ENCODE results near the gene RNLS.

Gene RNLS

DNA sequence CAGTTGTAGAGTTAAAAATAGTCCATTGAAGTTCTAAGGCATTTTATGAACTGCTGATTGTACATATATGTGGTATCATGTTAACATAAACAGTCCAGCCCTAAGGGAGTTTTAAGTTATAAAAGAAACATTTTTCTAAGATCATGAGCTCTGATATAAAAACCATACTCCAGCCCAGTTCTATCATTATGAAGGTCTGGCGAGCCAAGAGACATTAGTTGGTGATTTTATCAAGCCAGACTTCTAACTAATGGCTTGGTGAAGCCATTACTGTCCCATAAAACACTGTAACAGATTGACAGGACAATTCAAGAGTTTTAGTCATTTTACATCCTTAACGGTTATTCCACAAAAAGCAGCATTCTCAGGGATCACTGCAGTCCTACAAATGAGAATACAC lies 221.6 kb downstream of the RNLS start:
- no peaks in the 10 kb centered on the region for H3K9me3 ChIP-seq (ENCODE audit: control insufficient read depth, insufficient read depth, low read depth, low read length)
- peak overlapping the region; percentile 41 for H3K27ac ChIP-seq (ENCODE audit: extremely low read depth, low read depth, low read length)
- no peak overlapping the region for H3K4me3 ChIP-seq (ENCODE audit: low read depth, low read length)
- POLR2A ChIA-PET, result no interaction called here
- peaks cover 12% of the 10 kb centered on the region for H3K4me1 ChIP-seq (ENCODE audit: control insufficient read depth, insufficient read depth, low read length)
- H3K36me3 ChIP-seq (ENCODE audit: control insufficient read depth in 2 of 2, insufficient read depth in 1 of 2, low read length in 2 of 2), result no peaks in the 10 kb centered on the region
- CTCF ChIA-PET, result no interaction called here
- TF ChIP-seq ZNF19 (tag by site-specific recombination; IDR thresholded peaks at IDR 0.05; ENCODE audit: low read depth) (no peak), BCL11B (tag by site-specific recombination; IDR thresholded peaks at IDR 0.05; ENCODE audit: low read depth) (no peak), TCF7L2 (IDR thresholded peaks at IDR 0.05; ENCODE audit: borderline replicate concordance, low read depth, low read length) (peak; percentile 85; the same call in 1 of the 2 replicates), ZNF23 (tag by site-specific recombination; IDR thresholded peaks at IDR 0.05; ENCODE audit: borderline replicate concordance) (no peak), KLF16 (tag by site-specific recombination; IDR thresholded peaks at IDR 0.05) (no peak), KLF10 (tag by site-specific recombination; IDR thresholded peaks at IDR 0.05) (0 out of 2 replicates have a peak, but pooled peaks have one; percentile 15), ZNF202 (tag by site-specific recombination; IDR thresholded peaks at IDR 0.05; ENCODE audit: borderline replicate concordance) (no peak), ZBTB7A (tag by site-specific recombination; IDR thresholded peaks at IDR 0.05; ENCODE audit: low read depth) (no peak), REPIN1 (tag by site-specific recombination; IDR thresholded peaks at IDR 0.05; ENCODE audit: low read depth) (no peak), ZNF626 (tag by site-specific recombination; IDR thresholded peaks at IDR 0.05) (no peak), HOXA7 (CRISPR knock-in tag; IDR thresholded peaks at IDR 0.05; ENCODE audit: borderline replicate concordance) (no peak), ZNF510 (tag by site-specific recombination; IDR thresholded peaks at IDR 0.05; ENCODE audit: insufficient replicate concordance) (no peak), SCRT1 (tag by site-specific recombination; IDR thresholded peaks at IDR 0.05; ENCODE audit: borderline replicate concordance) (no peak), IKZF3 (tag by site-specific recombination; IDR thresholded peaks at IDR 0.05) (peak; percentile 13; the same call in 1 of the 2 replicates), ZNF596 (tag by site-specific recombination; IDR thresholded peaks at IDR 0.05) (no peak), ZNF354C (tag by site-specific recombination; IDR thresholded peaks at IDR 0.05; ENCODE audit: borderline replicate concordance, low read depth) (no peak), KLF1 (tag by site-specific recombination; IDR thresholded peaks at IDR 0.05) (no peak), WT1 (tag by site-specific recombination; IDR thresholded peaks at IDR 0.05) (peak; percentile 91), TRIM28 (IDR thresholded peaks at IDR 0.05; ENCODE audit: borderline replicate concordance, low read length) (0 out of 2 replicates have a peak, but pooled peaks have one; percentile 35), ZNF707 (tag by site-specific recombination; IDR thresholded peaks at IDR 0.05) (no peak), PRDM1 (tag by site-specific recombination; IDR thresholded peaks at IDR 0.05) (no peak), GLI2 (tag by site-specific recombination; IDR thresholded peaks at IDR 0.05; ENCODE audit: borderline replicate concordance, low read depth) (no peak)
- TF ChIP-seq, protein P1, sequence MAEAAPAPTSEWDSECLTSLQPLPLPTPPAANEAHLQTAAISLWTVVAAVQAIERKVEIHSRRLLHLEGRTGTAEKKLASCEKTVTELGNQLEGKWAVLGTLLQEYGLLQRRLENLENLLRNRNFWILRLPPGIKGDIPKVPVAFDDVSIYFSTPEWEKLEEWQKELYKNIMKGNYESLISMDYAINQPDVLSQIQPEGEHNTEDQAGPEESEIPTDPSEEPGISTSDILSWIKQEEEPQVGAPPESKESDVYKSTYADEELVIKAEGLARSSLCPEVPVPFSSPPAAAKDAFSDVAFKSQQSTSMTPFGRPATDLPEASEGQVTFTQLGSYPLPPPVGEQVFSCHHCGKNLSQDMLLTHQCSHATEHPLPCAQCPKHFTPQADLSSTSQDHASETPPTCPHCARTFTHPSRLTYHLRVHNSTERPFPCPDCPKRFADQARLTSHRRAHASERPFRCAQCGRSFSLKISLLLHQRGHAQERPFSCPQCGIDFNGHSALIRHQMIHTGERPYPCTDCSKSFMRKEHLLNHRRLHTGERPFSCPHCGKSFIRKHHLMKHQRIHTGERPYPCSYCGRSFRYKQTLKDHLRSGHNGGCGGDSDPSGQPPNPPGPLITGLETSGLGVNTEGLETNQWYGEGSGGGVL (tag by site-specific recombination; IDR thresholded peaks at IDR 0.05), result no peak
- TF ChIP-seq, protein P2, sequence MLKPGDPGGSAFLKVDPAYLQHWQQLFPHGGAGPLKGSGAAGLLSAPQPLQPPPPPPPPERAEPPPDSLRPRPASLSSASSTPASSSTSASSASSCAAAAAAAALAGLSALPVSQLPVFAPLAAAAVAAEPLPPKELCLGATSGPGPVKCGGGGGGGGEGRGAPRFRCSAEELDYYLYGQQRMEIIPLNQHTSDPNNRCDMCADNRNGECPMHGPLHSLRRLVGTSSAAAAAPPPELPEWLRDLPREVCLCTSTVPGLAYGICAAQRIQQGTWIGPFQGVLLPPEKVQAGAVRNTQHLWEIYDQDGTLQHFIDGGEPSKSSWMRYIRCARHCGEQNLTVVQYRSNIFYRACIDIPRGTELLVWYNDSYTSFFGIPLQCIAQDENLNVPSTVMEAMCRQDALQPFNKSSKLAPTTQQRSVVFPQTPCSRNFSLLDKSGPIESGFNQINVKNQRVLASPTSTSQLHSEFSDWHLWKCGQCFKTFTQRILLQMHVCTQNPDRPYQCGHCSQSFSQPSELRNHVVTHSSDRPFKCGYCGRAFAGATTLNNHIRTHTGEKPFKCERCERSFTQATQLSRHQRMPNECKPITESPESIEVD (tag by site-specific recombination; IDR thresholded peaks at IDR 0.05), result peak; percentile 84
- TF ChIP-seq, protein P3, sequence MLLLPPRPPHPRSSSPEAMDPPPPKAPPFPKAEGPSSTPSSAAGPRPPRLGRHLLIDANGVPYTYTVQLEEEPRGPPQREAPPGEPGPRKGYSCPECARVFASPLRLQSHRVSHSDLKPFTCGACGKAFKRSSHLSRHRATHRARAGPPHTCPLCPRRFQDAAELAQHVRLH (tag by site-specific recombination; IDR thresholded peaks at IDR 0.05), result 0 out of 2 replicates have a peak, but pooled peaks have one; percentile 11
- TF ChIP-seq, protein P4, sequence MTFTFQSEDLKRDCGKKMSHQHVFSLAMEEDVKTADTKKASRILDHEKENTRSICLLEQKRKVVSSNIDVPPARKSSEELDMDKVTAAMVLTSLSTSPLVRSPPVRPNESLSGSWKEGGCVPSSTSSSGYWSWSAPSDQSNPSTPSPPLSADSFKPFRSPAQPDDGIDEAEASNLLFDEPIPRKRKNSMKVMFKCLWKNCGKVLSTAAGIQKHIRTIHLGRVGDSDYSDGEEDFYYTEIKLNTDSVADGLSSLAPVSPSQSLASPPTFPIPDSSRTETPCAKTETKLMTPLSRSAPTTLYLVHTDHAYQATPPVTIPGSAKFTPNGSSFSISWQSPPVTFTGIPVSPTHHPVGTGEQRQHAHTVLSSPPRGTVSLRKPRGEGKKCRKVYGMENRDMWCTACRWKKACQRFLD (tag by site-specific recombination; IDR thresholded peaks at IDR 0.05), result no peak
- TF ChIP-seq, protein P5, sequence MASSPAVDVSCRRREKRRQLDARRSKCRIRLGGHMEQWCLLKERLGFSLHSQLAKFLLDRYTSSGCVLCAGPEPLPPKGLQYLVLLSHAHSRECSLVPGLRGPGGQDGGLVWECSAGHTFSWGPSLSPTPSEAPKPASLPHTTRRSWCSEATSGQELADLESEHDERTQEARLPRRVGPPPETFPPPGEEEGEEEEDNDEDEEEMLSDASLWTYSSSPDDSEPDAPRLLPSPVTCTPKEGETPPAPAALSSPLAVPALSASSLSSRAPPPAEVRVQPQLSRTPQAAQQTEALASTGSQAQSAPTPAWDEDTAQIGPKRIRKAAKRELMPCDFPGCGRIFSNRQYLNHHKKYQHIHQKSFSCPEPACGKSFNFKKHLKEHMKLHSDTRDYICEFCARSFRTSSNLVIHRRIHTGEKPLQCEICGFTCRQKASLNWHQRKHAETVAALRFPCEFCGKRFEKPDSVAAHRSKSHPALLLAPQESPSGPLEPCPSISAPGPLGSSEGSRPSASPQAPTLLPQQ (tag by site-specific recombination; IDR thresholded peaks at IDR 0.05), result no peak
- TF ChIP-seq, protein P6, sequence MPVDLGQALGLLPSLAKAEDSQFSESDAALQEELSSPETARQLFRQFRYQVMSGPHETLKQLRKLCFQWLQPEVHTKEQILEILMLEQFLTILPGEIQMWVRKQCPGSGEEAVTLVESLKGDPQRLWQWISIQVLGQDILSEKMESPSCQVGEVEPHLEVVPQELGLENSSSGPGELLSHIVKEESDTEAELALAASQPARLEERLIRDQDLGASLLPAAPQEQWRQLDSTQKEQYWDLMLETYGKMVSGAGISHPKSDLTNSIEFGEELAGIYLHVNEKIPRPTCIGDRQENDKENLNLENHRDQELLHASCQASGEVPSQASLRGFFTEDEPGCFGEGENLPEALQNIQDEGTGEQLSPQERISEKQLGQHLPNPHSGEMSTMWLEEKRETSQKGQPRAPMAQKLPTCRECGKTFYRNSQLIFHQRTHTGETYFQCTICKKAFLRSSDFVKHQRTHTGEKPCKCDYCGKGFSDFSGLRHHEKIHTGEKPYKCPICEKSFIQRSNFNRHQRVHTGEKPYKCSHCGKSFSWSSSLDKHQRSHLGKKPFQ (tag by site-specific recombination; IDR thresholded peaks at IDR 0.05), result 0 out of 2 replicates have a peak, but pooled peaks have one; percentile 28
- TF ChIP-seq, protein P7, sequence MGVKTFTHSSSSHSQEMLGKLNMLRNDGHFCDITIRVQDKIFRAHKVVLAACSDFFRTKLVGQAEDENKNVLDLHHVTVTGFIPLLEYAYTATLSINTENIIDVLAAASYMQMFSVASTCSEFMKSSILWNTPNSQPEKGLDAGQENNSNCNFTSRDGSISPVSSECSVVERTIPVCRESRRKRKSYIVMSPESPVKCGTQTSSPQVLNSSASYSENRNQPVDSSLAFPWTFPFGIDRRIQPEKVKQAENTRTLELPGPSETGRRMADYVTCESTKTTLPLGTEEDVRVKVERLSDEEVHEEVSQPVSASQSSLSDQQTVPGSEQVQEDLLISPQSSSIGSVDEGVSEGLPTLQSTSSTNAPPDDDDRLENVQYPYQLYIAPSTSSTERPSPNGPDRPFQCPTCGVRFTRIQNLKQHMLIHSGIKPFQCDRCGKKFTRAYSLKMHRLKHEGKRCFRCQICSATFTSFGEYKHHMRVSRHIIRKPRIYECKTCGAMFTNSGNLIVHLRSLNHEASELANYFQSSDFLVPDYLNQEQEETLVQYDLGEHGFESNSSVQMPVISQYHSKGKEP (tag by site-specific recombination; IDR thresholded peaks at IDR 0.05), result 0 out of 2 replicates have a peak, but pooled peaks have one; percentile 42
